AG04450 (cell line): ENCODE measurements around the gene AKAP7. TPM values are rescaled to one million over a fixed set of nuclear protein-coding genes. Genes with fewer than 3 reads are reported as not detected.

Source experiments
- CTCF ChIA-PET: fragments of 300-600, 350-600 bp; formaldehyde crosslinking; extraction: SDS; loops from one replicate; lab custom pipeline; 2022; ENCODE audit warnings: antibody characterized with exemption, inconsistent platforms; lab: Charles Lee
- POLR2A ChIA-PET: fragments of 350-600 bp; formaldehyde crosslinking; extraction: SDS; loops from one replicate; lab custom pipeline; 2021; ENCODE audit warnings: antibody characterized with exemption, inconsistent platforms; lab: Yijun Ruan, JAX
- DNase-seq: peaks from one replicate; pipeline ENCODE4 v3.0.0-alpha.2; 2011; ENCODE audit warnings: low read depth, low spot score
- H3K27ac ChIP-seq: one replicate; pipeline ENCODE4 v1.5.1; 2012; ENCODE audit warnings: low read depth, low read length, control low read depth
- H3K27me3 ChIP-seq: one replicate; pipeline ENCODE4 v1.6.0; 2012; ENCODE audit warnings: low read length; ENCODE audit not compliant: control insufficient read depth, insufficient read depth
- H3K4me3 ChIP-seq: 2 replicates; pipeline ENCODE4 v1.5.1; 2011; ENCODE audit warnings: mild to moderate bottlenecking, low read depth, low read length, control low read depth
- H3K9me3 ChIP-seq: 2 replicates; pipeline ENCODE4 v1.5.1; 2012; ENCODE audit warnings: low read length; ENCODE audit not compliant: control insufficient read depth, insufficient read depth
- polyA plus RNA-seq: library from polyadenylated mRNA; depleted of rRNA; stranded (reverse); fragments of >200 nt; gene quantifications from 2 replicates; pipeline ENCODE4 v1.2.3, GENCODE V29; 2011
- TF ChIP-seq, protein P1 (sequence below): IDR thresholded peaks from 2 replicates; pipeline ENCODE4 v1.5.1; 2011; ENCODE audit warnings: low read depth, low read length, control low read depth, inconsistent platforms

The AKAP7 gene
- polyA plus RNA-seq, 1 experiment, result 1.9 TPM

DNA sequence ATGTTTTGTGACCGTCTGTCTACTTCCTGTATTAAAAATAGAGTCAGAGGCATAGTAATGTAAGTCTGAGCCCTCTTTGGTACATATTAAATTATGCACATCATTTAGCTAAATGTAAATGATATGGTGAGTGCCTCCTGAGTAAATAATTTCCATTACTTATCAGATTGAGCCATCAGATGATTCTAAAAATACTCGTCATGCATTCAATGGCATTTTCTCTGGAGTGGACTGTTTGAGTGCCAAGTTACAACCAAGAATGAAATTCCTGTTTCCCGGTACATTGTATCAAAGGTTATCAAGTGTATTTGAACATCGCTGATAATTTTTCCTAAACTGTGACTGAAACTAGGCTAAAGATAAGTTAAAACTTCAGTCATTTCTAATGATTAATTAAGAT is 81.0 kb downstream of the AKAP7 start:
- POLR2A ChIA-PET, result no interaction called here
- Histone ChIP-seq H3K27ac (no peak overlapping the region), H3K4me3 (no peak overlapping the region), H3K27me3 (no peaks in the 10 kb centered on the region), H3K9me3 (no peaks in the 10 kb centered on the region)
- no peak for DNase-seq
- CTCF ChIA-PET, result interaction anchor here (1.1 kb wide), 1 partner anchor 303 kb away, joined by 4 read pairs; no protein-coding TSS in a partner anchor
- TF ChIP-seq, protein P1, sequence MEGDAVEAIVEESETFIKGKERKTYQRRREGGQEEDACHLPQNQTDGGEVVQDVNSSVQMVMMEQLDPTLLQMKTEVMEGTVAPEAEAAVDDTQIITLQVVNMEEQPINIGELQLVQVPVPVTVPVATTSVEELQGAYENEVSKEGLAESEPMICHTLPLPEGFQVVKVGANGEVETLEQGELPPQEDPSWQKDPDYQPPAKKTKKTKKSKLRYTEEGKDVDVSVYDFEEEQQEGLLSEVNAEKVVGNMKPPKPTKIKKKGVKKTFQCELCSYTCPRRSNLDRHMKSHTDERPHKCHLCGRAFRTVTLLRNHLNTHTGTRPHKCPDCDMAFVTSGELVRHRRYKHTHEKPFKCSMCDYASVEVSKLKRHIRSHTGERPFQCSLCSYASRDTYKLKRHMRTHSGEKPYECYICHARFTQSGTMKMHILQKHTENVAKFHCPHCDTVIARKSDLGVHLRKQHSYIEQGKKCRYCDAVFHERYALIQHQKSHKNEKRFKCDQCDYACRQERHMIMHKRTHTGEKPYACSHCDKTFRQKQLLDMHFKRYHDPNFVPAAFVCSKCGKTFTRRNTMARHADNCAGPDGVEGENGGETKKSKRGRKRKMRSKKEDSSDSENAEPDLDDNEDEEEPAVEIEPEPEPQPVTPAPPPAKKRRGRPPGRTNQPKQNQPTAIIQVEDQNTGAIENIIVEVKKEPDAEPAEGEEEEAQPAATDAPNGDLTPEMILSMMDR, result no peak

DNA sequence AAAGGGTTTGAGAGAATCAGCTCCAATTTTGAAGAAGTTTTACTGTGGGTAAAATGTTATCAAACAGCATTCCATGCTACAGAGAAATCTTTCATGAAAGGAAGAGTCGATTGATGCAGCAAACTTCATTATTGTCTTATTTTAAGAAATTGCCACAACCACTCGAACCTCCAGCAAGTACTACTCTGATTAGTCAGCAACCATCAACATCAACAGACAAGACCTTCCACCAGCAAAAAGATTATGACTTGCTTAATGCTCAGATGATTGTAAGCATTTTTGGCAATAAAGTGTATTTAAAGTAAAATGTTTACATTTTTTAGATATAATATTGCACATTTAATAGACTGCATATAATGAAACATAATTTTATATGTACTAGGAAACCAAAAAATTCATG is 87.5 kb downstream of the AKAP7 start:
- H3K9me3 ChIP-seq, result no peaks in the 10 kb centered on the region
- POLR2A ChIA-PET, result no interaction called here
- CTCF ChIA-PET, result no interaction called here
- TF ChIP-seq, protein P1, result no peak
- no peaks in the 10 kb centered on the region for H3K27me3 ChIP-seq
- no peak for DNase-seq
- H3K4me3 ChIP-seq, result no peak overlapping the region
- H3K27ac ChIP-seq, result no peak overlapping the region

DNA sequence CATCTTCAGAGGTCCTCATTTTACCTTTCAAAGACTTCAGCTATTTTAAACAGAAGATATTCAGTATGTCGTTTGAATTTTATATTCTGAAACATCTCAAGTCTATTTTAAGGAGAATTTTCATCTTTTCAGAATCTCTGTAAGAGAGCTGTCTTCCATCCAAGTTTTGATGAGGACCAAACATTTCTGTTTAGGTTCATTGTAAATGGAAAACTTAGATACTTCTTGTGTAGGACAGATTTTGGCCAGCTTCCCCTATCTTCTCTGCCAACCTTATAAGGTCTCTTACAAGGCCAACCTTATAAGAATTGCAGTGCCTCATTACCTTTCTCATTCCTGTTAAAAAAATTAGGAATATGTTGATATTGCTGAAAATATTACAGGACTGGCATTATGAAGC is 88.1 kb downstream of the AKAP7 start:
- H3K9me3 ChIP-seq, result no peaks in the 10 kb centered on the region
- POLR2A ChIA-PET, result no interaction called here
- CTCF ChIA-PET, result interaction anchor here (0.6 kb wide), 1 partner anchor 352 kb away, joined by 3 read pairs; no protein-coding TSS in a partner anchor
- no peak overlapping the region for H3K4me3 ChIP-seq
- H3K27ac ChIP-seq, result no peak overlapping the region
- DNase-seq, result no peak
- TF ChIP-seq, protein P1, result no peak
- no peaks in the 10 kb centered on the region for H3K27me3 ChIP-seq

DNA sequence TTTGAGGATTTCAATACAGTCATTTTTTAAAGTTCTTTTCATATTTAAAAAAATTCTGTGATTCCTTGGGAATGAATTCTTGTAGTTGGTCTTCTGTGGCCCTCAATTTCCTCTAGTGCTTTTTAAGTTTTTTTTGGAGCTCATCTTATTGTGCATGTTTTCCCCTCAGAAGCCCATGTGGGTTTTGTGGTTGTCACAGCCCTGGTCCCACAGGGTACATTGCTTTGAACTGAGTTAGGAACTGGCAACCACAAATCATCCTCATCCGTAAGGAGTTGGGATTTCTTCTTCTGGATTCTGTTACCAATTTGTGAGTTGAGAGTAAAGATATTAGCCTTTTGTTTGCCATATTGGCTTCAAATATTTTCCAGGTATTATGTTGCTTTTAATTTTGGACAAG is 89.9 kb downstream of the AKAP7 start:
- H3K27me3 ChIP-seq, result no peaks in the 10 kb centered on the region
- H3K27ac ChIP-seq, result no peak overlapping the region
- H3K4me3 ChIP-seq, result no peak overlapping the region
- no peak for DNase-seq
- no peaks in the 10 kb centered on the region for H3K9me3 ChIP-seq
- CTCF ChIA-PET, result no interaction called here
- POLR2A ChIA-PET, result no interaction called here
- TF ChIP-seq, protein P1, result no peak

DNA sequence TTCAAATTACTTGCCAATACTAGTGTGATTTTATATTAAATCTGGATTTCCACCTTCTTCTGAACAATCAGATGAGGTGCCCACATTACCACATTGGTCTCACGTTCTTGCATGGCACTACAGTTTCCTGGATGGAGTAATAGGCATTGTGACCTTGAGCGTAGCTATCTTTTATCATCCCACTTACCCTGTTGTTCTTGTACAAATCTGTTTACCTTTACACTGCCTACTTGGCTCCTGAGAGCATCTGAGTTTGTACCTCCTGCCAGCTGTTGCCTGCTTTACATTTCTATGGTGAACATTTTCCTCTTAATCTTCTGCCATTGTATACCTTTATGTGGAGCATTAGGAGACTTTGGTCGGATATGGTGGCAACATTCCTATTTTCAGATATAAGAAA is 90.7 kb downstream of the AKAP7 start:
- TF ChIP-seq, protein P1, result no peak
- DNase-seq, result no peak
- H3K4me3 ChIP-seq, result no peak overlapping the region
- H3K27ac ChIP-seq, result no peak overlapping the region
- ChIA-PET POLR2A (no interaction called here), CTCF (no interaction called here)
- no peaks in the 10 kb centered on the region for H3K27me3 ChIP-seq
- H3K9me3 ChIP-seq, result no peaks in the 10 kb centered on the region
